IPS DF 4.7 (cell line): Measurements from ENCODE around the gene SRC.

ENCODE experiments used
- DNase-seq: peaks from one replicate; pipeline ENCODE4 v3.0.0-alpha.2; 2013; ENCODE audit warnings: low spot score; ENCODE audit errors: extremely low read depth

SRC gene

DNA sequence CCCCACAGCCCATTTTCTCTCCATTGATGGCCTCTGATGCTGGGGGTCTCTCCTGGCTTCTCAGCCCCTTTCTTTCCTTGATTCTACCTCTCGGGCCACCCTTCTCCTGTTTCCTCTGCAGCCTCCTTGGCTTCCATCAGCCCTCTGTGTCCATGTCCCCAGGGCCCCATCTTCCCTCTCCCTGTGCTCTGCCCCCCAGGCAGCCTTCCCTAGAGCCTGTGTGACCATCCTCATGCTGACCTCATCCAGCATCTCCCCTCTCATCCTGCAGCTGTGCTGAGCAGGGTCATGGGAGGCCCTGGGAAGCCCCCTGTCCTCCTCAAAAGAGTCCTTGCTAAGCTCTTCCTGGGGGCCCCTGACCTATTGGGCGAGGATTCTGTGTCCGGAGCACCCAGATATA is 101.7 kb downstream of the SRC start:
- DNase-seq: no peak

DNA sequence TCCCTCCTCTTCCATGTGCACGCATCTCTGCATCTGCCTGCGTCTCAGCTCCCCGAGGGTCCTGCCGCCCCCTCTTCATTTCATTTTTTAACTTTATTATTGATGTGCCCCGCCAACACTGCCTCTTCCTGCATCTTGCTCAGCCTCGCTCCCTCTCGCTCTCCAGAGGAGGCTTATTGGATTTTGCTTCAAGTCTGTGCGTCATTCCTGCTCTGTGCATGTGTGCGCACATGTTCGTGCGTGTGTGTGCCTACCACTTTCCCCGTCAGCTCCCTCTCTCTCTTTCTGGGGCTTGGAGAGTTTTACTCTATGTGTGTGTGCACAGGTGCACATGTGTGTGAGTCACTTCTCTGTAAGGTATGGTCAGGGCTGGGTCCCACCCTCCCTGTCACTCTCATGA is 103.3 kb downstream of the SRC start:
- DNase-seq: no peak

DNA sequence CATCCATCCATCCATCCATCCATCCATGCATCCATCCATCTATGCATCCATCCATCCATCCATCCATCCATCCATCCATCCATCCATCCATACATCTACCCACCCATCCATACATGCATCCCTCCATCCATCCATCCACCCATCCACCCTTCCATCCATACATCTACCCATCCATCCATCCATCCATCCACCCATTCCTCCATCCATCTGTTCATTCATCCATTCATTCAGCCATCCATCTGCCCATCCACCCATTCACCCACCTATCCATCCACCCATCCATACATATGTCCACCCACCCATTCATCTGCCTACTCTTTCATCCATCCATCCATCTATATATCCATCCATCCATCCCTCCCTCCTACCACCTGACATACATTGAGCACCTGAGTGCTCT is 104.4 kb downstream of the SRC start:
- DNase-seq: no peak

DNA sequence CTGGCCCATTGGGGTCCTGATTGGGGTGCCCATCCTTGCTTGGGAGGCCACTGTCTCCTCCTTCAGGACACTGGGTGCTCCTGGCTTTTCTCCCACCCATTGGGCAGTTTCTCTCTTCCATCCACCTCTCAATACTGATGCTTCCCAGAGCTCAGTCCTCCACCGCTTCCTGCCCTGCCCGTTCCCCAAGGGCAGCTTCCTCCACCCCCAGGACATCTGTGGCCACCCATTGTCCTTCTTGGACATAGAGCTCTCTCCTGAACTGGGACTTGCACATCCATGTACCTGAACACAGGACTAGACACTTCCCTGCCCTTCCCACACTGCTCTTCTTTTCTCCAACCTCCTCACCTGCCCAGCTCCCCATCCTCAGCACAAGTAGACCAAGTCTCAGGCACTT is 105.7 kb downstream of the SRC start:
- no peak for DNase-seq

DNA sequence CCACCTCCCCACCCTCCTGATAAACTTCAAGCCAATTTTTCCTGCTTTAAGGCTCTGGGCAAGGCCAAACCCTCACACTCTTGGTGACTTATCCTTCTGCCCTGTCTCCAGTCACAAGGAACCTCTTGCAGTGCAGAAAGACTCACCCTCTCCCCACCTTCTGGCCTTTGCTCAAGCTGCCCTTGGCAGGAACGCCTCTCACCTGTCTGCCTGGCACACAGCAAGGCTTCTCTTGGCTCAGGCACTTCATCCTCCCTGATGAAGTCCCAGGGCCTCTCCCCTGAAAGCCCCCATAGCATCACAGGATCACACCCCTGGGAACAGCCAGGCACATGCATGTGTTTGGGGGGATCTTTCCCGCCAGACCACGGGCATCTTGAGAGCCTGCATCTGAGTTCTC is 106.3 kb downstream of the SRC start:
- DNase-seq: no peak

- DNase-seq: no peak
Observed at GRCh38 chr20:37453288-37453687, 107.3 kb downstream of the SRC start.

DNA sequence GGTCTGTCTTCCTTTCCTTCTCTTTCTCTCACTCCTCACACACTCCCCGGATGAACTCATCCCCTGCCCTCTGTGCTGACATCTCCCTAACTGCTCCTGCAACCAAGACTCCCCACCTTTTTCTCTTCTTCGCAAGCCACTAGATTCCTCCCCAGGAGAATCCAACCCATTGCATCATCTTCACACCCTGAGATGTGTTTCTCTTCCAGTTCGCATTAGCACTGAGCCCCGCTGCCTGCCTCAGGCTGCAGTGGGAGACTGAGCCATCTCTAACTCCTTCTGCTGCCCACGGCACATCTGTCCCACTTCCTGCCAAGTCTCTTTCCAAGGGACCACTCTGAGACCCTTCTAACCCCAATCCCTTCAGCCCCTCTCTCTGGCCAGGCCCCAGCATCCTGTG is 107.9 kb downstream of the SRC start:
- no peak for DNase-seq

DNA sequence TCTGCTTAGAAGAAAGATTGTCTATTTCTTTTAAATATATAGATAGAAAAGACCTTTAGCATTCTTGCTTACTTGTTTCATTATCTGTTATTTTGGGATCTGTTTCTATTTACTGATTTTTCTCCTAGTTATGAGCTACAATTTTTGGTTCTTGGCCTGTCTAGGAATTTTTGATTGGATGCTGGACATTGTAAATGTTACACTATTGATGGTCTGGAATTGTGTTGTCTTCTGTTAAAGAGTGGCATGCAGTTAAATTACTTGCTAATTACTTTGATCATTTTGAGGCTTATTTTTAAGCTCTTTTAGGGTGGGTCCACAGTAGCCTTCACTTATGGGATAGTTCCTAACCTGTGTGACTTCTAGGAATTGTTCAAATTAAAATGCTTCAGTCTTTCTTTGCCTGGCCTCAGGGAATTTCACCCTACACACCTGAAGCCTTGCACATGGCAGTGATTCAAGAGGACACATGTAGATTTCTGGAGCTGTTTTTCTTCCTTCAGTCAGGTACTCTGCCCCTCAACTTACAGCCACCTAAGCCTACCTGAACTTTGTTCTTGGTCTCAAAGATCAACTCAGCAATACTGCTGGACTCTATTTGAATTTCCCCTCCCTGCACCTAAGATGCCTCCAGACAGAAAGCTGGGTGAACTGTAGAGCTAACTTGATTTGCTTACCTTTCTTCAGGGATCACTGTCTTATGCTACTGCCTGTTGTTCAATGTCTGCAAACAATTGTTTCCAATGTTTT is 108.9 kb downstream of the SRC start:
- no peak for DNase-seq
